ENCODE measurements around the gene NUSAP1. TPM values are rescaled to one million over a fixed set of nuclear protein-coding genes. Genes with fewer than 3 reads are reported as not detected.
"Not testable (repeated sequence)": the region's sequence is repeated elsewhere in the genome, so short reads cannot be mapped to it uniquely, and the experiment has no call there.

The NUSAP1 gene
- total RNA-seq: 12.8 and 28.5 TPM in 2 replicates

GRCh38 chr15:41332194-41333025 is at the start of gene NUSAP1, which contains the start of gene OIP5:
Gene NUSAP1, plus strand, starts transcription at chr15:41332881. Its CDS starts 77 bp downstream, at chr15:41332958.
Gene OIP5, minus strand, starts transcription at chr15:41332591. Its CDS starts 30 bp downstream, at chr15:41332561.
- DNase-seq (ENCODE audit: extremely low read depth, low read depth, low spot score): peak; percentile 99

- not testable (repeated sequence) for DNase-seq (ENCODE audit: extremely low read depth, low read depth, low spot score)
These were observed 49.6 kb upstream of the NUSAP1 start for GRCh38 chr15:41282980-41283652.

GRCh38 chr15:41283653-41284426 is 48.8 kb upstream of the NUSAP1 start:
- peak; percentile 97 for DNase-seq (ENCODE audit: extremely low read depth, low read depth, low spot score)

GRCh38 chr15:41284427-41285177 is 48.1 kb upstream of the NUSAP1 start:
- DNase-seq (ENCODE audit: extremely low read depth, low read depth, low spot score): no peak

GRCh38 chr15:41285285-41285684 is 47.4 kb upstream of the NUSAP1 start:
- no peak for DNase-seq (ENCODE audit: extremely low read depth, low read depth, low spot score)

GRCh38 chr15:41286665-41287333 is 45.9 kb upstream of the NUSAP1 start:
- DNase-seq (ENCODE audit: extremely low read depth, low read depth, low spot score): no peak

- no peak for DNase-seq (ENCODE audit: extremely low read depth, low read depth, low spot score)
These were observed 44.2 kb upstream of the NUSAP1 start for GRCh38 chr15:41288464-41288863.

- DNase-seq (ENCODE audit: extremely low read depth, low read depth, low spot score): no peak
These were observed 42.7 kb upstream of the NUSAP1 start for GRCh38 chr15:41289953-41290352.

GRCh38 chr15:41291065-41291631 is 41.5 kb upstream of the NUSAP1 start:
- DNase-seq (ENCODE audit: extremely low read depth, low read depth, low spot score): no peak

GRCh38 chr15:41292521-41292920 is 40.2 kb upstream of the NUSAP1 start:
- no peak for DNase-seq (ENCODE audit: extremely low read depth, low read depth, low spot score)

- DNase-seq (ENCODE audit: extremely low read depth, low read depth, low spot score): not testable (repeated sequence)
These were observed 31.5 kb upstream of the NUSAP1 start for GRCh38 chr15:41301139-41301538.

- no peak for DNase-seq (ENCODE audit: extremely low read depth, low read depth, low spot score)
These were observed 31.1 kb upstream of the NUSAP1 start for GRCh38 chr15:41301587-41301986.

GRCh38 chr15:41304149-41304770 is 28.4 kb upstream of the NUSAP1 start:
- no peak for DNase-seq (ENCODE audit: extremely low read depth, low read depth, low spot score)

- no peak for DNase-seq (ENCODE audit: extremely low read depth, low read depth, low spot score)
These were observed 25.0 kb upstream of the NUSAP1 start for GRCh38 chr15:41307679-41308078.

- DNase-seq (ENCODE audit: extremely low read depth, low read depth, low spot score): no peak
These were observed 23.3 kb upstream of the NUSAP1 start for GRCh38 chr15:41309226-41309905.

GRCh38 chr15:41320805-41321330 is 11.8 kb upstream of the NUSAP1 start:
- not testable (repeated sequence) for DNase-seq (ENCODE audit: extremely low read depth, low read depth, low spot score)

GRCh38 chr15:41323611-41324010 is 9.1 kb upstream of the NUSAP1 start:
- DNase-seq (ENCODE audit: extremely low read depth, low read depth, low spot score): no peak

GRCh38 chr15:41331281-41331680 is 1.4 kb upstream of the NUSAP1 start:
- DNase-seq (ENCODE audit: extremely low read depth, low read depth, low spot score): no peak
